Vagina (tissue), 2 donors: ENCODE measurements around the gene CD302. TPM values are rescaled to one million over a fixed set of nuclear protein-coding genes. Genes with fewer than 3 reads are reported as not detected.

ENCODE experiments used
- DNase-seq, 2 donors: peaks; one replicate each; pipeline ENCODE4 v3.0.0-alpha.2; 2017; ENCODE audit errors: extremely low spot score in 2 of 2
- H3K27ac ChIP-seq: fragments of 200-600 bp; sonication (generic); one replicate; pipeline ENCODE4 v1.5.1; 2019
- H3K27me3 ChIP-seq: fragments of 200-600 bp; sonication (generic); one replicate; pipeline ENCODE4 v1.5.1; 2019
- H3K36me3 ChIP-seq, 2 donors: fragments of 200-600 bp; sonication (generic); one replicate each; pipeline ENCODE4 v1.5.1; 2017 to 2019
- H3K4me1 ChIP-seq: fragments of 200-600 bp; sonication (generic); one replicate; pipeline ENCODE4 v1.5.1; 2019
- H3K4me3 ChIP-seq, 2 donors: fragments of 200-600 bp; sonication (generic); 1 replicate in 1 of 2; 2 replicates in 1 of 2; pipeline ENCODE4 v1.5.1; 2016 to 2019
- H3K9me3 ChIP-seq: fragments of 200-600 bp; sonication (generic); one replicate; pipeline ENCODE4 v1.5.1; 2019
- CTCF ChIP-seq, 3 experiments: fragments of 450-650 bp in 2 of 3; fragments of 200-600 bp in 1 of 3; sonication (generic) in 1 of 3; IDR thresholded peaks; one replicate each; pipeline ENCODE4 v1.5.1; 2017 to 2019; ENCODE audit warnings: antibody characterized with exemption in 3 of 3, mild to moderate bottlenecking in 2 of 3, moderate library complexity in 2 of 3
- POLR2A ChIP-seq, 2 donors: fragments of 450-650 bp; IDR thresholded peaks; one replicate each; pipeline ENCODE4 v1.6.1; 2017; ENCODE audit warnings: antibody characterized with exemption in 2 of 2, mild to moderate bottlenecking in 2 of 2, moderate library complexity in 2 of 2
- POLR2AphosphoS5 ChIP-seq, 2 donors: sonication (generic); formaldehyde crosslinking; IDR thresholded peaks; one replicate each; pipeline ENCODE4 v1.9.0; 2017; ENCODE audit warnings: antibody characterized with exemption in 2 of 2, mild to moderate bottlenecking in 2 of 2, low read depth in 1 of 2; ENCODE audit not compliant: insufficient read depth in 1 of 2
- intact Hi-C: fragments of 100-400 bp; cut with DNase I; formaldehyde crosslinking; loops from one replicate; pipeline ENCODE4 v1.15.1; 2023
- total RNA-seq: library from RNA; depleted of rRNA; stranded (reverse); fragments of >200 nt; gene quantifications from one replicate; pipeline ENCODE4 v1.2.3, GENCODE V29; 2016

CD302 gene
- total RNA-seq = 56.5 TPM

- intact Hi-C loops = no loop called here
- Histone ChIP-seq H3K9me3 (no peaks in the 10 kb centered on the region), H3K4me1 (peaks cover 25% of the 10 kb centered on the region), H3K36me3 (no peaks in the 10 kb centered on the region), H3K4me3 (peak within 1 kb of the TSS; percentile 66 to 98), H3K27me3 (no peaks in the 10 kb centered on the region), H3K27ac (peak within 1 kb of the TSS; percentile 71)
- DNase-seq = no peak
- TF ChIP-seq POLR2A (IDR thresholded peaks at IDR 0.05) (no peak), POLR2AphosphoS5 (IDR thresholded peaks at IDR 0.05; ENCODE audit: insufficient read depth in 1 of 2, low read depth in 1 of 2) (peak in 1 of 2 donors; percentile 65)
These were observed at the start of gene CD302 for GRCh38 chr2:159797543-159798375. Gene CD302, minus strand, starts transcription at chr2:159798208. Its CDS starts 10 bp downstream, at chr2:159798198.

GRCh38 chr2:159846564-159846963 lies 48.6 kb upstream of the CD302 start:
- H3K36me3 ChIP-seq = no peaks in the 10 kb centered on the region
- no peaks in the 10 kb centered on the region for H3K27me3 ChIP-seq
- no peaks in the 10 kb centered on the region for H3K9me3 ChIP-seq
- DNase-seq = no peak
- TF ChIP-seq CTCF (IDR thresholded peaks at IDR 0.05) (no peak), POLR2AphosphoS5 (IDR thresholded peaks at IDR 0.05; ENCODE audit: insufficient read depth in 1 of 2, low read depth in 1 of 2) (no peak), POLR2A (IDR thresholded peaks at IDR 0.05) (no peak)
- intact Hi-C loops = no loop called here
- no peak overlapping the region for H3K27ac ChIP-seq
- H3K4me1 ChIP-seq = no peaks in the 10 kb centered on the region
- no peak overlapping the region for H3K4me3 ChIP-seq

GRCh38 chr2:159840616-159841015 lies 42.6 kb upstream of the CD302 start:
- no peak for DNase-seq
- Histone ChIP-seq H3K9me3 (no peaks in the 10 kb centered on the region), H3K4me1 (no peaks in the 10 kb centered on the region), H3K27me3 (no peaks in the 10 kb centered on the region), H3K4me3 (no peak overlapping the region), H3K36me3 (no peaks in the 10 kb centered on the region), H3K27ac (no peak overlapping the region)
- TF ChIP-seq POLR2A (IDR thresholded peaks at IDR 0.05) (no peak), CTCF (IDR thresholded peaks at IDR 0.05) (no peak), POLR2AphosphoS5 (IDR thresholded peaks at IDR 0.05; ENCODE audit: insufficient read depth in 1 of 2, low read depth in 1 of 2) (no peak)
- intact Hi-C loops = no loop called here

GRCh38 chr2:159832858-159833257 lies 34.9 kb upstream of the CD302 start:
- Histone ChIP-seq H3K4me1 (no peaks in the 10 kb centered on the region), H3K9me3 (no peaks in the 10 kb centered on the region), H3K27ac (no peak overlapping the region), H3K36me3 (no peaks in the 10 kb centered on the region), H3K27me3 (no peaks in the 10 kb centered on the region), H3K4me3 (no peak overlapping the region)
- TF ChIP-seq POLR2A (IDR thresholded peaks at IDR 0.05) = no peak
- no peak for TF ChIP-seq POLR2AphosphoS5 (IDR thresholded peaks at IDR 0.05; ENCODE audit: insufficient read depth in 1 of 2, low read depth in 1 of 2)
- no peak for TF ChIP-seq CTCF (IDR thresholded peaks at IDR 0.05)
- DNase-seq = no peak
- intact Hi-C loops = no loop called here

GRCh38 chr2:159832026-159832425 lies 34.0 kb upstream of the CD302 start:
- no peak overlapping the region for H3K4me3 ChIP-seq
- H3K27ac ChIP-seq = no peak overlapping the region
- H3K9me3 ChIP-seq = no peaks in the 10 kb centered on the region
- no peaks in the 10 kb centered on the region for H3K36me3 ChIP-seq
- H3K4me1 ChIP-seq = no peaks in the 10 kb centered on the region
- DNase-seq = no peak
- TF ChIP-seq POLR2AphosphoS5 (IDR thresholded peaks at IDR 0.05; ENCODE audit: insufficient read depth in 1 of 2, low read depth in 1 of 2) (no peak), CTCF (IDR thresholded peaks at IDR 0.05) (no peak), POLR2A (IDR thresholded peaks at IDR 0.05) (no peak)
- no peaks in the 10 kb centered on the region for H3K27me3 ChIP-seq
- intact Hi-C loops = no loop called here
